Mesothelial cell of epicardium (in vitro differentiated cells): Measurements from ENCODE around the gene EIF5A. TPM values are rescaled to one million over a fixed set of nuclear protein-coding genes. Genes with fewer than 3 reads are reported as not detected.

Experiments
- DNase-seq, 2 experiments: peaks; one replicate each; pipeline ENCODE4 v3.0.0; 2021; ENCODE audit warnings: low spot score in 2 of 2; ENCODE audit not compliant: unreplicated experiment in 2 of 2
- H3K27ac Mint-ChIP-seq: 2 replicates; pipeline ENCODE4 v1.8.0; 2021; ENCODE audit warnings: mixed read lengths
- H3K27me3 Mint-ChIP-seq: 2 replicates; pipeline ENCODE4 v1.8.0; 2021; ENCODE audit warnings: low read depth, mixed read lengths
- H3K36me3 Mint-ChIP-seq: 2 replicates; pipeline ENCODE4 v1.8.0; 2021; ENCODE audit warnings: mixed read lengths
- H3K4me1 Mint-ChIP-seq: 2 replicates; pipeline ENCODE4 v1.8.0; 2021; ENCODE audit warnings: mixed read lengths
- H3K4me3 Mint-ChIP-seq: 2 replicates; pipeline ENCODE4 v1.8.0; 2021; ENCODE audit warnings: mild to moderate bottlenecking, moderate library complexity, mixed read lengths
- H3K9me3 Mint-ChIP-seq: 2 replicates; pipeline ENCODE4 v1.8.0; 2021; ENCODE audit warnings: mixed read lengths
- CTCF ChIP-seq: fragments of 200-600 bp; sonication (generic); IDR thresholded peaks from one replicate; pipeline ENCODE4 v1.5.0; 2021; ENCODE audit warnings: antibody characterized with exemption; ENCODE audit not compliant: unreplicated experiment
- total RNA-seq: library from RNA; stranded (reverse); gene quantifications from 3 replicates; pipeline ENCODE4 v1.2.1, GENCODE V29; 2021

Gene EIF5A
- total RNA-seq, 1 donor from 2014 or later: 265 TPM

GRCh38 chr17:7351665-7352502 lies 44.5 kb downstream of the EIF5A start, which contains the start of gene KCTD11:
Gene KCTD11 (plus strand): TSS chr17:7352162.
- DNase-seq: peak; percentile 88 to 92
- Mint-ChIP-seq H3K9me3 (no peaks in the 10 kb centered on the region), H3K36me3 (no peaks in the 10 kb centered on the region), H3K4me1 (peaks cover 58% of the 10 kb centered on the region), H3K27ac (peak within 1 kb of the TSS; percentile 98), H3K4me3 (peak within 1 kb of the TSS; percentile 86), H3K27me3 (no peaks in the 10 kb centered on the region)
- TF ChIP-seq CTCF: no peak

- H3K27me3 Mint-ChIP-seq: no peaks in the 10 kb centered on the region
- peak overlapping the region; percentile 82 for H3K4me3 Mint-ChIP-seq
- peak; percentile 54 for TF ChIP-seq CTCF
- peaks cover 58% of the 10 kb centered on the region for H3K4me1 Mint-ChIP-seq
- peak overlapping the region; percentile 94 for H3K27ac Mint-ChIP-seq
- H3K9me3 Mint-ChIP-seq: no peaks in the 10 kb centered on the region
- H3K36me3 Mint-ChIP-seq: no peaks in the 10 kb centered on the region
- DNase-seq: no peak
These were observed 45.1 kb downstream of the EIF5A start for GRCh38 chr17:7352503-7352889.

- no peak for DNase-seq
- Mint-ChIP-seq H3K4me1 (peaks cover 54% of the 10 kb centered on the region), H3K9me3 (no peaks in the 10 kb centered on the region), H3K36me3 (no peaks in the 10 kb centered on the region), H3K4me3 (peak overlapping the region; percentile 82), H3K27ac (peak overlapping the region; percentile 94), H3K27me3 (no peaks in the 10 kb centered on the region)
- TF ChIP-seq CTCF: no peak
These were observed 45.6 kb downstream of the EIF5A start for GRCh38 chr17:7352910-7353635.

GRCh38 chr17:7354262-7354843 lies 46.9 kb downstream of the EIF5A start:
- peaks cover 43% of the 10 kb centered on the region for H3K4me1 Mint-ChIP-seq
- no peak for TF ChIP-seq CTCF
- no peaks in the 10 kb centered on the region for H3K9me3 Mint-ChIP-seq
- no peaks in the 10 kb centered on the region for H3K36me3 Mint-ChIP-seq
- peak overlapping the region; percentile 93 for H3K27ac Mint-ChIP-seq
- no peak for DNase-seq
- H3K4me3 Mint-ChIP-seq: peak overlapping the region; percentile 30
- H3K27me3 Mint-ChIP-seq: no peaks in the 10 kb centered on the region

GRCh38 chr17:7355053-7355452 lies 47.6 kb downstream of the EIF5A start, which contains the start of gene TMEM95:
Gene TMEM95 (plus strand): TSS chr17:7355156. CDS start chr17:7355205, 49 bp downstream.
- Mint-ChIP-seq H3K9me3 (no peaks in the 10 kb centered on the region), H3K4me3 (peak within 1 kb of the TSS; percentile 30), H3K36me3 (no peaks in the 10 kb centered on the region), H3K27me3 (no peaks in the 10 kb centered on the region), H3K4me1 (peaks cover 36% of the 10 kb centered on the region), H3K27ac (peak within 1 kb of the TSS; percentile 93)
- no peak for TF ChIP-seq CTCF
- no peak for DNase-seq
